Rectal smooth muscle tissue (tissue), 1 donor: Measurements from ENCODE around the gene STMND1.

ENCODE experiments used
- H3K27ac ChIP-seq: one replicate; pipeline ENCODE4 v1.7.0; 2013; ENCODE audit warnings: low read depth, low read length, inconsistent platforms
- H3K27me3 ChIP-seq: one replicate; pipeline ENCODE4 v1.7.0; 2013; ENCODE audit warnings: low read length; ENCODE audit not compliant: control insufficient read depth, insufficient read depth
- H3K36me3 ChIP-seq: one replicate; pipeline ENCODE4 v1.7.0; 2013; ENCODE audit warnings: low read length; ENCODE audit not compliant: control insufficient read depth, insufficient read depth
- H3K4me1 ChIP-seq: one replicate; pipeline ENCODE4 v1.7.0; 2013; ENCODE audit warnings: low read length; ENCODE audit not compliant: control insufficient read depth, insufficient read depth
- H3K4me3 ChIP-seq: one replicate; pipeline ENCODE4 v1.7.0; 2013; ENCODE audit warnings: low read length
- H3K9ac ChIP-seq: one replicate; pipeline ENCODE4 v1.7.0; 2013; ENCODE audit warnings: low read length

Gene STMND1

GRCh38 chr6:17102258-17102870 is 514 bp downstream of the STMND1 start:
- Histone ChIP-seq H3K27me3 (no peaks in the 10 kb centered on the region), H3K4me3 (peak overlapping the region; percentile 70), H3K27ac (no peak overlapping the region), H3K9ac (no peak overlapping the region), H3K4me1 (no peaks in the 10 kb centered on the region), H3K36me3 (no peaks in the 10 kb centered on the region)

GRCh38 chr6:17103715-17104114 is 1.9 kb downstream of the STMND1 start:
- no peaks in the 10 kb centered on the region for H3K4me1 ChIP-seq

DNA sequence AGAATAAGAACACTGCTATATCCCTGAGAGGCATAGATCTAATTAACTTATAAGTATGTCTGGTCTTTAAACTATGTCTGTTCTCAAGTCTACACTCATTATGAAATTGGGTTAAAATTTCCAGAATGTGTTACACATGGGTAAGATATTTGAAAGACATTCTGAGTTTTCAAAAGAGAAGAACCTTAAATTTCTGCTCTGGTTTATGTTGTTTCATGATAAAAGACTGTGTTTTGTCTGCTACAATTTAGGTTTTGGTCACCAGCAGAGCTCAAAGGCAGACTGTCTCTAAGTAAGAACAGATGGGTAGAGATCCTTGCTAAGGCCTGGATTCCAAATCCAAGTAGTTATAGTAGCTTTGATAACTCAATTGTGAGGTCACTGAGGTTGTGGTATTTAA is 6.0 kb downstream of the STMND1 start:
- Histone ChIP-seq H3K4me3 (no peak overlapping the region), H3K4me1 (no peaks in the 10 kb centered on the region), H3K36me3 (no peaks in the 10 kb centered on the region), H3K9ac (no peak overlapping the region), H3K27me3 (no peaks in the 10 kb centered on the region), H3K27ac (no peak overlapping the region)

More at GRCh38 chr6:17103715-17104114, 1.9 kb downstream of the STMND1 start:
- Histone ChIP-seq H3K9ac (no peak overlapping the region), H3K27me3 (no peaks in the 10 kb centered on the region), H3K4me3 (no peak overlapping the region), H3K36me3 (no peaks in the 10 kb centered on the region), H3K27ac (no peak overlapping the region)

- Histone ChIP-seq H3K36me3 (no peaks in the 10 kb centered on the region), H3K27me3 (no peaks in the 10 kb centered on the region), H3K4me3 (no peak overlapping the region), H3K9ac (no peak overlapping the region), H3K4me1 (no peaks in the 10 kb centered on the region), H3K27ac (no peak overlapping the region)
Observed at GRCh38 chr6:17115251-17116116, 13.6 kb downstream of the STMND1 start.

GRCh38 chr6:17116117-17116440 is 14.2 kb downstream of the STMND1 start:
- H3K9ac ChIP-seq = no peak overlapping the region
- H3K27me3 ChIP-seq = no peaks in the 10 kb centered on the region
- H3K4me3 ChIP-seq = no peak overlapping the region
- H3K27ac ChIP-seq = no peak overlapping the region
- H3K36me3 ChIP-seq = no peaks in the 10 kb centered on the region
- no peaks in the 10 kb centered on the region for H3K4me1 ChIP-seq

- Histone ChIP-seq H3K27me3 (no peaks in the 10 kb centered on the region), H3K9ac (no peak overlapping the region), H3K27ac (no peak overlapping the region), H3K4me3 (no peak overlapping the region), H3K36me3 (no peaks in the 10 kb centered on the region), H3K4me1 (no peaks in the 10 kb centered on the region)
Observed at GRCh38 chr6:17120019-17120418, 18.2 kb downstream of the STMND1 start.

DNA sequence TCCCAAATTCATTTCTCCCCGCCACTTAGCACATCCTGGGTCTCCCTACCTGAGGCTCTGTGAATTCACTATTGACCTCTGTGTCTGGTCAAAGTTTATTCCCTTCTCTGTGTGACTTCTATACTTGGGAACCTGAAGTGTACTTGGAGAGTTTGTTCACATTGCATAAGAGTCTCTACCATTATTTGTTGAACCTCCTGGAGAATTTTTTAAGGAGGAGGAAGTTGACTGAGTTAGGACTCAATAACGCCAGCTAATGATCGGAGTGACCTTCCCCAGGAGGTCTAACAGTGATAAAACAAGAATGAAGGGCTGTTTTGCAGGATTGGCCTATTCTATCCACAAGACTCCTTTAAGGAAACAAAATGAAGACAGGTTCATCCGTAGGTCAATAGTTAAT is 23.6 kb downstream of the STMND1 start:
- H3K36me3 ChIP-seq = no peaks in the 10 kb centered on the region
- no peak overlapping the region for H3K9ac ChIP-seq
- no peaks in the 10 kb centered on the region for H3K27me3 ChIP-seq
- no peak overlapping the region for H3K27ac ChIP-seq
- no peaks in the 10 kb centered on the region for H3K4me1 ChIP-seq
- H3K4me3 ChIP-seq = no peak overlapping the region

GRCh38 chr6:17130786-17131185 is 28.9 kb downstream of the STMND1 start:
- no peak overlapping the region for H3K27ac ChIP-seq
- H3K27me3 ChIP-seq = no peaks in the 10 kb centered on the region
- no peak overlapping the region for H3K9ac ChIP-seq
- H3K4me3 ChIP-seq = no peak overlapping the region
- no peaks in the 10 kb centered on the region for H3K36me3 ChIP-seq
- H3K4me1 ChIP-seq = no peaks in the 10 kb centered on the region

DNA sequence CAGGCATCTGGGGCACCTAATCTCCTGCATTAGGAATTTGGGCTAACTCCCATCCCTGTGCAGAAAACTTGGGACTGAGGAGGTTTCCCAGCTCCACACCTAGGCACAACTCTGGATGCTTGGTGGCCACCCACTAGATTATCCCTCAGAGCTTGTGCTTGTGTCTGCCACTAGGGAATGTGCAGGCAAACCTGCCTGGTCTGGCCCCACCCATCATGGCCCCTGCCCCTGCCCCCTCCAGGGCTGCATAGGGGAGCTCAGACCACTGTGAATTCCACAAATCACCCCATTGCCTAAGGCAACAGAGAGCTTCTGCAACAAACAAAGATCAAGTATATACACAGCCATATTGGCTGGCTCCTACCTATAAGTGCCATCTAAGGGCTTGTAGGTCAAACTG is 31.1 kb downstream of the STMND1 start:
- Histone ChIP-seq H3K4me3 (no peak overlapping the region), H3K36me3 (no peaks in the 10 kb centered on the region), H3K27me3 (no peaks in the 10 kb centered on the region), H3K27ac (no peak overlapping the region), H3K4me1 (no peaks in the 10 kb centered on the region), H3K9ac (no peak overlapping the region)

GRCh38 chr6:17138033-17138432 is 36.2 kb downstream of the STMND1 start:
- H3K36me3 ChIP-seq = no peaks in the 10 kb centered on the region
- H3K27ac ChIP-seq = no peak overlapping the region
- no peaks in the 10 kb centered on the region for H3K4me1 ChIP-seq
- H3K4me3 ChIP-seq = no peak overlapping the region
- no peaks in the 10 kb centered on the region for H3K27me3 ChIP-seq
- no peak overlapping the region for H3K9ac ChIP-seq

DNA sequence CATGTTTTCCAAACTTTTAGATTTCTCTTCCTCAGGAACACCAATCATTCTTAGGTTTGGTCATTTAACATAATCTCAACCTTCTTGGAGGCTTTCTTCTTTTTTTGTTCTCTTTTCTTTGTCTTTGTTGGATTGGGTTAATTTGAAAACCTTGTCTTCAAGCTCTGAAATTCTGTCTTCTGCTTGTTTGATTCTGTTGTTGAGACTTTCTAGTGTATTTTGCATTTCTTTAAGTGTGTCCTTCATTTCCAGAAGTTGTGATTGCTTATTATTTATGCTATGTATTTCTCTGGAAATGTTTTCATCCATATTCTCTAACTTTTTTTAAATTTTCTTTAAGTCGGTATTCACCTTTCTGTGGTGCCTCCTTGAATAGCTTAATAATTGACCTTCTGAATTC is 42.2 kb downstream of the STMND1 start:
- Histone ChIP-seq H3K27ac (no peak overlapping the region), H3K9ac (no peak overlapping the region), H3K4me3 (no peak overlapping the region), H3K36me3 (no peaks in the 10 kb centered on the region), H3K27me3 (no peaks in the 10 kb centered on the region), H3K4me1 (no peaks in the 10 kb centered on the region)

- Histone ChIP-seq H3K27me3 (no peaks in the 10 kb centered on the region), H3K27ac (no peak overlapping the region), H3K9ac (no peak overlapping the region), H3K4me1 (no peaks in the 10 kb centered on the region), H3K4me3 (no peak overlapping the region), H3K36me3 (no peaks in the 10 kb centered on the region)
Observed at GRCh38 chr6:17149571-17149970, 47.7 kb downstream of the STMND1 start.

- Histone ChIP-seq H3K4me1 (no peaks in the 10 kb centered on the region), H3K4me3 (no peak overlapping the region), H3K27me3 (no peaks in the 10 kb centered on the region), H3K27ac (no peak overlapping the region), H3K9ac (no peak overlapping the region), H3K36me3 (no peaks in the 10 kb centered on the region)
Observed at GRCh38 chr6:17150096-17150495, 48.2 kb downstream of the STMND1 start.
